Measurements from ENCODE around the gene HDAC3. TPM values are rescaled to one million over a fixed set of nuclear protein-coding genes. Genes with fewer than 3 reads are reported as not detected.

The HDAC3 gene
- total RNA-seq, result 51.6 and 61.5 TPM in 2 replicates

GRCh38 chr5:141636413-141637122, at the start of gene HDAC3, which contains the start of gene RELL2:
Gene HDAC3, minus strand, starts transcription at chr5:141636849. Its CDS starts 59 bp downstream, at chr5:141636790.
Gene RELL2, plus strand, starts transcription at chr5:141636997. Its CDS starts 1,229 bp downstream, at chr5:141638226.

GRCh38 chr5:141681695-141682641, 45.3 kb upstream of the HDAC3 start, which contains the start of gene ARAP3:
Gene ARAP3, minus strand, starts transcription at chr5:141682230. Its CDS starts 1,744 bp downstream, at chr5:141680486.

DNA sequence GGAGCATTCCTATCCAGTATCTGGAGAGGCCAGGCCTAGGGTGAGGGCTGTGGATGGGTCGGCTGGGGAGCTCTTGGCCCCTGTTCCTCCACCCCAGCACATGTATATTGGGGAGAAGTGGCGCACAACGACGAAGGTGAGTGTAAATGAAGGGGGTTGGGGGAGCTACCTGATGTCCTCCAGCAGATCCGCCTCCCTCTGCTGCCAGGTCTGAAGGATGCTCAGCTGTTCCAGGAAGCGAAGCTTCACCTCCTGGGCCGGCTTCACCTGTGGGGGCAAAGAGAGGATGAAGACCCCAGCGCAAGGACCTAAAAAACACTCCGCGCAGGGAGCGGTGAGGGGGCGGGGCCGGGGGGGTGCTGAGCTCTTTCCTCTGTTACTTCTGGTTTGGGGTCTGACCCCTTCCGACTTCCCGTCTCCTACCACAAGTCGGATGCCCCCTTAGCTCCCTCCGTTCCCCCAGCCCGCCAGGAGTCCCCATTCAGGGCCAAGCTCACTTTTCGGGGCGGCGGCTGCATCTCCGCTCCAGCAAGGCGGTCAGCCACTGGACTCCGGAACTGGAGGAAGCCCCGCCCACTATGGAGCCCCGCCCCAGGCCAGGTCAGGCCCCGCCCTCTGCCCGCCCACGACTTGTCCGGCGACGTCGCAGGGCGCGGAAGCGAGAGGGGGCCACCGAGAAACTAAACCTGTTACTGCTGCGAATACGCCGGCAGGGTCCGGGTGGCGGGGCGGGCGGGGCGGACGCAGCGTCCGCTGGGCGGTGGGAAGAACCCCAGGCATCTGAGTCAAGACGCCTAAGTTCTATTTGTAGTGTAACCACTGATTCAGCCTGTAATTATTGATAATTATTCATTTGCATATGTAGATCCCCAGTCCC, 14.4 kb upstream of the HDAC3 start, which contains the start of gene FCHSD1:
Gene FCHSD1 (minus strand): TSS at position 568 of the 877 bp plus-strand sequence. CDS start 50 bp downstream, at position 518.

GRCh38 chr5:141618804-141619554, 17.7 kb downstream of the HDAC3 start, which contains the start of gene DIAPH1:
Gene DIAPH1, minus strand, starts transcription at chr5:141619000. Its CDS starts 86 bp downstream, at chr5:141618914.

Other genes starting within 250 kb of the HDAC3 start
- 1.5 and 3.7 TPM in 2 replicates for gene PCDHGB4, start 249.2 kb downstream of the HDAC3 start, total RNA-seq
- 0.08 and 0.39 TPM in 2 replicates for gene PCDHGA8, start 244.2 kb downstream of the HDAC3 start, total RNA-seq
- 3.3 and 5.9 TPM in 2 replicates for gene PCDHGB5, start 238.9 kb downstream of the HDAC3 start, total RNA-seq
- 0.53 and 0.70 TPM in 2 replicates for gene PCDHGA9, start 234.1 kb downstream of the HDAC3 start, total RNA-seq
- 0.61 and 0.70 TPM in 2 replicates for gene PCDHGB6, start 228.8 kb downstream of the HDAC3 start, total RNA-seq
- 1.3 and 1.6 TPM in 2 replicates for gene PCDHGA10, start 223.9 kb downstream of the HDAC3 start, total RNA-seq
- 1.3 and 2.3 TPM in 2 replicates for gene PCDHGB7, start 219.2 kb downstream of the HDAC3 start, total RNA-seq
- 0.84 and 0.94 TPM in 2 replicates for gene PCDHGA11, start 215.8 kb downstream of the HDAC3 start, total RNA-seq
- gene PCDHGA12, start 206.3 kb downstream of the HDAC3 start, total RNA-seq, result 1.6 and 4.0 TPM in 2 replicates
- 21.8 and 60.9 TPM in 2 replicates for gene PCDHGC3, start 160.9 kb downstream of the HDAC3 start, total RNA-seq
- gene PCDHGC4, start 151.8 kb downstream of the HDAC3 start, total RNA-seq, result 0.19 and 0.31 TPM in 2 replicates
- gene PCDHGC5, start 147.8 kb downstream of the HDAC3 start, total RNA-seq, result 1.2 and 5.0 TPM in 2 replicates
- 99.0 and 100 TPM in 2 replicates for gene DIAPH1, start 17.8 kb downstream of the HDAC3 start, total RNA-seq
- gene RELL2, start 148 bp upstream of the HDAC3 start, total RNA-seq, result 5.6 and 15.1 TPM in 2 replicates
- gene FCHSD1, start 14.6 kb upstream of the HDAC3 start, total RNA-seq, result 9.1 and 20.4 TPM in 2 replicates
- 2.6 and 4.4 TPM in 2 replicates for gene ARAP3, start 45.4 kb upstream of the HDAC3 start, total RNA-seq
- 0.49 and 5.6 TPM in 2 replicates for gene PCDH1, start 241.6 kb upstream of the HDAC3 start, total RNA-seq

All from hair follicular keratinocyte (primary cell).